HG02571 (cell line): ENCODE data around the gene NEUROD1.

Source experiments
- ATAC-seq: cut with Tn5 transposase; IDR thresholded peaks from one replicate; pipeline ENCODE4 v1.9.1; 2021; ENCODE audit warnings: mild to moderate bottlenecking, moderate library complexity; ENCODE audit not compliant: unreplicated experiment

The NEUROD1 gene

DNA sequence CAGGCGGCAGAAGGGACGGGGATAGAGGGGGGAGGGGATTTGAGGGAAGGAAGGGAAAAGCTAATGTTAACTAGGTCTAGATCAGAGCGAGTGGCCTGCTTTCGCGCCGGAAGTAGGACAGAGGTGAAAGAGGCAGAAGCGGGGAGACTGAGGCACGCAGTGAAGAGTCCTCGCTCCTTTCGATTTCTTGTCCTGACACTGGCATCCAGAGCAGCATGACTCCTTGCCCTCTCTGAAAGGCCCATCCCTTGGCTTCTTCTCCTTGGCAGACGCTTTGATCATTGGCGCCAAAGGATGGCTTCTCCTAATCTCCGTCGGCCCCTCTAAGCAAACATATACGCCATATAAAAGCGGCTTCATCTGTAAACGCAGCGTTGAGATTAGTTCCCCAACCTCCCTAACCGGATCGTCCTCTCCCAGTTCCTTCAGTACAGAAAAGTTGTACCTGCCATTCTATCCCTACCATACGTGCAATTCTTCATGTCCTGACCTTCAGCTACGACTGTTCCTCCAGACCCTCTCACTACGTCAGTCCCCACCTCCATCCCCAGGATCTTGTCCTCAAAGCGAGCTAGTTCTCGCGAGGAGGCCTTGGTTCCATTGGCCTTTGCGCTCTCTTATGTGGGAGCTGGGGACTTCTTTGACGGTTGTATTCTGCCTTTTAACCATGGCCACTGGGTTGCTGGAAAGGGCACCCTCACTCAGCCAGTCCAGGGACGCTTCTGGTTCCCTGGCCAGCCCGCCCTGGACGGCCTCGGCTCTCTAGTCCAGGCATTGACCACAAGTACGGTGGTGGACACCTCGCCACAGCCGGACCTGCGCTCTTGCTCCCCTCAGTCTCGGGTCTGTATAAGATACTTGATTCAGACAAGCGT, 857 bp upstream of the NEUROD1 start:
- no peak for ATAC-seq

GRCh38 chr2:181679544-181679979, 755 bp downstream of the NEUROD1 start:
- no peak for ATAC-seq

DNA sequence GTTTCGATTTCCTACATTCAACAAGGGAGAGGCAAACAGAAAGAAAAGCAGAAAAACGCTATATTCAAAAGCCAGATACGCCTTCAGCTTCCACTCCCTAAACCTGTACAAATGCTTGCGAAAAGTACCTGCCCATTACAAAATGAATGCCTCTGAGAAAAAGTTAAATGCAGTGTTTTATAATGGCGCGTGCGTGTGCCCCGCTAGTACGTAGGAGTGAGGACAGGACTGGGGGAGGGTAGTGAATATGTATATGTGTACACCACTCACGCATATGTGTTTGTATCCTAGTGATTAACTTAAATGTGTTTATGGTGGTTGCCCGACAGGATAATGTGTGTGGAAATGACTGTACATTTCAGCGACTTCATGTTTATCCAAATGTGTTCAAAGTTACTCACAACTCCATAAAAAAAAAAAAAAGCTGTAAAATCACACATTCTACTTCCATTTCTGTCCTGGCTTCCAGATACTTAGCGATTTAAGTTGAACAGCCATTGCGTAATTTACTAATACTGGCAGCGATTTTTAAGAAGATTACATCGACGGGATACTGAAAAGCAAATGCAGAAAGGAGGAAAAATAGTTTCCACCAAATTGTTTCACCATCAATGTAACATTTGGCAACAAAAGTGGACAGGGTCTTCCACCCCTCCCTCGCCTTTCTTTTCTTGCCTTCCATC, 1.3 kb downstream of the NEUROD1 start:
- ATAC-seq: no peak

GRCh38 chr2:181677912-181678586, 2.3 kb downstream of the NEUROD1 start:
- no peak for ATAC-seq

- no peak for ATAC-seq
Measured at GRCh38 chr2:181675254-181675653, 5.1 kb downstream of the NEUROD1 start.

DNA sequence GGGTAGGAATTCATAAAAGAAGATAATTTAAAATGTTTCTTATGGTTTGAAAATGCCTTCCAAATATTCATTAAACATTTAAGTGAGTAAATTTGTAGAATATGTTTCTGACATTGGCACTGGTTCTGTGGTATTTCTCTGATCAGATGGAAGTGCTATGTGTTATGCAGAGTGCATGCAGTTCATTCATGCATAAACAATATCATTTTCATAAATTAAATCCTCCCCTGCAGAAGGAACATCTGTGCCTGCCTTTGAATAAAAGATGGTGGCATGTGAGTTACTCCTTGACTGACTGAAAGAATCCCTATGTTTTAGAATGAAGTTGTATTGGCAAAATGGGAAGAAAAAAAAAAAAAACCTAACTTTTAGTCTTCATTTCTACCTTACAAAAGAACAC, 5.9 kb downstream of the NEUROD1 start:
- no peak for ATAC-seq

DNA sequence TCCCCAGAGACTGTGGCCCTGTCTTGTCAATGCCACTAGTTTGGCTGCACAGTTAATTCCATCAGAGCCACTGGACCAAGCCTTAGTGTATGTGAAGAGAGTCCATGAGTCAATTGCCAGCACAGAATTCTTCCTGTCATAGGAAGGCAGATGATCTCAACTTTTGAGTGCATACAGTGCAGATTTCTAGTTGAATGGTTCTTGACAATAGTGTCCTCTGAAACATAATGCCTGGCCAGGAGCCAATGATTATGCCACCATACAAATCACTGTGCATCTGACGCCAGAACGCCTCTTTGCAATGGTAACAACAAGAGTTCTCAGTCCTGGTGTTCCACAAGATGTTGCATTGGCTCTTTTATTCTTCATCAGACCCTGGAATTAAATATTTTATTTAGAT, 7.1 kb downstream of the NEUROD1 start:
- no peak for ATAC-seq

DNA sequence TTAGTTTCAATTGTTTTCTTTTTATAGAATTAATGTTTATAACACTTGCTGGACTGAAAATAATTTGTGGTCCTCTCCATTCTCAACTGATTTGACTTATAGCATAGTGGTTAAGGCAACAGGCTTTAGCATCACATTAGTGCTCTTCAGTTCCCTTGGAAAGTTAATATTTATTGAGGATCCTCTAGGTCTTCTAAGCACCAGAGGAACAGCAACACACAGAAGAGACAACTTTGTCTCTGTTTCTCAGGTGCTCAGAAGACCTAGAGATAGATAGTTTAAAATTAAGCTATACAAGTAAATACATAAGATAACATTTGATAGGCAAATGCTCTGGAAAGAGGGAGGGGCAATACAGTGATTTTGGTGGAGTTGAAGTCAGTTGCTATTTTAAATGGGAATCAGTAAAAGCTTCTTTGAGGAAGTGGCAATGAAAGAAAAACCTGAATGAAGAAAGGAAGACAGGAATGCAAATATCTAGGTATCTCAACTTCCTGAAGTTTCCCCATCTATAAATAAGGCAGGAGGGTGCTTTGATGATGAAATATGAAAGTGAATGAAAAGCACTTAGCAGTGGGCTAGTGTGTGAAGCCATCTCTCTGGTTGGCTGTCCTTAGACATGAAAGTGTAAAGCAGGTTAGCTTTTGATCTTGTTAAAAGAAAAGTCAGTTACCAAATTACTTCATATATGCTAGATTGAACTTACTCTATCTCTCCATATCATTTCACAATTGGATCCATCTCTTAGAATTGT, 7.9 kb downstream of the NEUROD1 start:
- peak; percentile 81 for ATAC-seq

GRCh38 chr2:181670632-181671031, 9.7 kb downstream of the NEUROD1 start:
- no peak for ATAC-seq

DNA sequence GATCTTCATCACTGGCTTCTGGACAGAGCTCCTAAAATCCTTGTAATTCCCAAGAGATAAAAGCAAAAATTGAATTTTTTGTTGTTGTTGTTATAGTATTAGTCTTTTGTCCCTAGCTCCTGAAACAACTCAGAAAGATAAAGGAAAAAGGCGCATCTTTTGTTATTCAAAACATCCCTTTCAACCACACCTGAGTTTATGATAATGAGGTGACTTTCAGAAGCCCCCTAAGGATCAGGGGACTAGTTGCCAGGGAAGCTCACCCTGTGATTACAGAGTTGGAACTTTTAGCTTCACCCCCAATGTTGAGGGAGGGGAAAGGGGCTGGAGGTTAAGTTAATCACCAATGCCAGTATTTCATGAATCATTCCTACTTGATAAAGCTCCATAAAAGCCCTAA, 13.1 kb downstream of the NEUROD1 start:
- no peak for ATAC-seq

DNA sequence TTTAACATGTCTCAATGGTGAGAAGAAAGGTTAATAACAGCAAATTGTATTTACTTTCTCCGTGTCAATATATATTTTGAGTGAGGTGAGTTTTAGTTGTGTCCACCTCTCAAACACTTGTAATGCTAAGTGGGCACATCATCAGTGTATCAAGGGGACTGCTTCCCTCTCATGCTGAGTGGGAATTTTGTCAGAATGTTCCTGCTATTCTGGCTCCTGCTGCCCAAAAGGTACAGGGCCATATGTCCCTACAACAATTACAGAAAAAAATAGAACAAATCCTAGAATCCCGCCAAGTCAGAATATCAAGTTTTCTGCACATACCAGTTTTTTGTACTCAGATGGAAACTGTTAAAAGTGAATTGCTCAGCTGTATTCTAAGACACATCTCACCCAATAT, 18.0 kb downstream of the NEUROD1 start:
- ATAC-seq: no peak

DNA sequence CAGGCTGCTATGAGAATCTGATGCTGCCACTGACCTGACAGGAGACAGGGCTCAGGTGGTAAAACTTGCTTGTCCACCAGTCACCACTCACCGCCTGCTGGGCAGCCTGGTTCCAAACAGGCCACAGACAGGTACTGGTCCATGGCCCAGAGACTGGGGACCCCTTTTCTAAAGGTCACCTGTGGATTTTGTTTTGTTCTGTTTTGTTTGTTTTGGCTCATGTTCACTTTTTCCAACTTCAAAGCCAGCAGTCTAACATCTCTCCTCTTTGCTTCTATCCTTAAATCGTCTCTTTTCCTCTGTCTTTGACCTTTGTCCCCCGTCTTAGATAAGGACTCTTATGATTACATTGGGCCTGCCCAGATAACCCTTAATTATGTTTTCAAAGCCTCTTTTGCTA, 20.1 kb downstream of the NEUROD1 start:
- ATAC-seq: no peak

DNA sequence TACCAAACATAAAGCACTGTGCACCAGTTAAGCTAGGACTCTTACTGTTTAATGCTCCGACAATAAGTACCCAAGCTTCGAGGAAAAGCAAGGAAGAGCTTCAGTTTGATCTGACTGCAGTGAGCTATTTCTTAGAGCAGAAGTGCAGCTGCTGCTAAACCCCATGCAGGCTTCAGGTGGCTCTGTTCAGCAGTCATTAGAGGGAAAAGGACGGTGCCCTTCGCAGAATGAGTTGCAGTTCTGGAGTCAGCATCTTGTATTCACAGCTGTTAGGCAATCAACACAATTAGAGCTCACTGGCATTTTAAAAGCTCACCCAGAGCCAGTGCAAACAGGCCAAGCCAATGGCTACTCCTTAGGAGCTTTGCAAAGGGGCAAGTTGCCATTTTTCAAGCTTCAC, 21.9 kb downstream of the NEUROD1 start:
- no peak for ATAC-seq

DNA sequence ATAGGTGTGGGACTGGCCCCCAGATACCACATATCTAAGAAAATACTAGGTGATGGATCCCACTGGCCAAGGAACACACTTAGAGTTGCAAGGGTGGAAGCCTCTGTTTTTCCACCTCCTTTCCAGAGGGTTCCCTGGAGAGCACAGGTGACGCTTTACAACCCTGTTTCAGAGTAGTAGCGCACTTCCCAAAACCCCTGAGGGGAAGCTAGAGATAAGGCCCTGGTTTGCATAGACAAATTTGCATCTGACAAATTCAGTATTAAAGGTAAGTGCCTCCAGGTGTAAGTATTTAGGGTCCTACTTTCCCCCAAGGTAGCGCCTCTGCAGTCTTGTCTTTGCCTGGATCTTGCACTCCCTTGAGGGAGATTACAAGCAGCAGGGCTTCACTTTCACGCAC, 22.9 kb downstream of the NEUROD1 start:
- no peak for ATAC-seq

DNA sequence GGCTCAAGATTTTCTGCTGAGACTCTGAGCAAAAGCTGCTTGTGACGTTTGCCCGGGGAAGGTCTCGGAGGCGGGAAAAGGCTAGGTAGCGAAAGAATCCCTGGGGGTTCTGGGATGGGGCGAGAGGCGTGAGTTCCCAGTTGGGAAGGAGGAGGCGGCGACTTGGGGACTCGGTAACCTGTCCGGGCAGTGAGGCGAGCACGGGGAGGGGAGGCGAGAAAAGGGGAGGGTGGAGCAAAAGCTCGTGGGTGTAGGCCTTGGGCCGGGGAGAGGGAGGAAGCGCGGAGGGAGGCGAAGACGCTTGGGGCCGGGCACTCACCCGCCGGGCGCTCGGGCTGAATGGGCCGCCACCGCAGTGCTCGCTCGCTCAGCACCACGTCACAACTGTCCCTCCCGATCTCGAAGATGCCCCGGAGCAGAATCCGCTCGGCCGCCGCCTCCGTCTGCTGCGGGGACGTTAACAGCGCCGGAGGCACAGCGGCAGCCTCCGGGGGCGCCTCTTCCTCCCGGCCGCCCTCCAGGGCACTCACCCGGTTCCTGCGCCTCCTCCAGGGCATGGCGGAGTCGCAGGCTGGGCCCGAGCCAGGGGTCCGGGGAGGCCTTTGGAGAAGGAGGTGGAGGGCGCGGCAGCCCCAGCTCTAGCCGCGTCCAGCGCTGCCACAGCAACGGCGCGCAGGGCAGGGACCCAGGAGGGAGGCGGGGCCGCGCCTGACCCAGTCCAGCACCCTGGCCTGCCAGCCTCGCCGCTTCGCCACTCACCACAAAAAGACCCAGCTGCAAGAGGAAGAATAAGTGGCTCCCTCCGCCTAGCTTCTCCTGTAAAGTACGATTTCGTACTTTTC, 23.6 kb downstream of the NEUROD1 start, which contains the start of gene CERKL:
CERKL (minus strand) TSS at position 656 of the 842 bp plus-strand sequence; CDS start at position 557, 99 bp downstream.
- peak; percentile 96 for ATAC-seq

GRCh38 chr2:181655519-181655918, 24.8 kb downstream of the NEUROD1 start:
- no peak for ATAC-seq

GRCh38 chr2:181649436-181649979, 30.8 kb downstream of the NEUROD1 start:
- no peak for ATAC-seq

- ATAC-seq: peak; percentile 71
Measured at GRCh38 chr2:181648478-181649155, 31.7 kb downstream of the NEUROD1 start.

- ATAC-seq: no peak
Measured at GRCh38 chr2:181646415-181646987, 33.8 kb downstream of the NEUROD1 start.
